Psoas muscle (tissue), 8 donors: ENCODE results near the gene TASOR. TPM values are rescaled to one million over a fixed set of nuclear protein-coding genes. Genes with fewer than 3 reads are reported as not detected.

Experiments used
- ATAC-seq, 4 donors: fragments of 200-7000 bp; cut with Tn5 transposase; one replicate each; pipeline ENCODE4 v1.9.1; 2020; ENCODE audit warnings: moderate library complexity in 3 of 4, mild to moderate bottlenecking in 2 of 4
- DNase-seq, 2 donors: peaks; one replicate each; pipeline ENCODE4 v3.0.0-alpha.2; 2020
- H3K27ac ChIP-seq: fragments of 200-600 bp; one replicate; pipeline ENCODE4 v1.8.0; 2022
- H3K27me3 ChIP-seq, 3 donors: fragments of 200-600 bp in 1 of 3; one replicate each; pipeline versions ENCODE4 v1.6.1 to v1.8.0; 2013 to 2022; ENCODE audit warnings: low read length in 2 of 3, mild to moderate bottlenecking in 2 of 3, moderate library complexity in 1 of 3; ENCODE audit not compliant: insufficient read depth in 3 of 3
- H3K36me3 ChIP-seq, 2 donors: fragments of 200-600 bp in 1 of 2; one replicate each; pipeline versions ENCODE4 v1.6.1 to v1.8.0; 2013 to 2022; ENCODE audit warnings: low read depth in 1 of 2, mild to moderate bottlenecking in 1 of 2, moderate library complexity in 1 of 2; ENCODE audit not compliant: insufficient read depth in 1 of 2
- H3K4me1 ChIP-seq: fragments of 200-600 bp; one replicate; pipeline ENCODE4 v1.8.0; 2022
- H3K4me3 ChIP-seq: fragments of 200-600 bp; one replicate; pipeline ENCODE4 v1.8.0; 2022; ENCODE audit warnings: mild to moderate bottlenecking
- H3K9me3 ChIP-seq: fragments of 200-600 bp; one replicate; pipeline ENCODE4 v1.8.0; 2022
- CTCF ChIP-seq: fragments of 200-600 bp; IDR thresholded peaks from one replicate; pipeline ENCODE4 v1.8.0; 2022; ENCODE audit warnings: antibody characterized with exemption
- WGBS, 3 donors: extraction: QIAGEN DNeasy Blood & Tissue Kit; methylation state at CpG; one replicate each; pipeline versions ENCODE4 v1.1.6 to v1.1.7; 2013; 5-methylcytosine and 5-hydroxymethylcytosine counted together
- intact Hi-C, 2 donors: fragments of 100-400 bp; cut with DNase I; formaldehyde crosslinking; loops; one replicate each; pipeline versions ENCODE4 v1.11.0 to v1.14.2; 2022
- long read RNA-seq, 2 donors: library from polyadenylated mRNA; unstranded; transcript quantifications; one replicate each; pipeline ENCODE4 v2.0.0, GENCODE V29; 2021
- polyA plus RNA-seq, 3 donors: library from polyadenylated mRNA; stranded (reverse); fragments of 200-250 nt; gene quantifications; one replicate each; pipeline ENCODE4 v1.2.3, GENCODE V29; 2013
- total RNA-seq, 4 donors: library from RNA; stranded (reverse); fragmentation: NEBNext Ultra II Directional in 2 of 4; extraction: Animal tissue kit (Norgen Biotek cat#: 25700) in 2 of 4; gene quantifications; one replicate each; pipeline versions ENCODE4 v1.2.1 to v1.2.4, GENCODE V29; 2021 to 2023
- donor health status: healthy with polysubstance abuse.
- donor health status: DM: no; HTN: no; CAD: no; lungs with moderate emphysema.
- donor health status: Bipolar disorder and iron deficiency.
- donor health status: healthy.
- donor health status: DM: yes; HTN: yes; CAD: no.
- donor health status: DM: no; HTN: no; CAD: no.
- donor health status: DM: no; HTN: no; CAD: no.
- donor health status: DM: yes; HTN: yes; CAD: no.

Gene TASOR
- total RNA-seq (10 to 100 TPM; 12.2 to 22.4 (median 18.0) TPM), polyA plus RNA-seq (10 to 100 TPM in 1 of 3 donors, 1 to 10 TPM in 2; 6.3 to 16.9 (median 6.7) TPM)
- long read RNA-seq, donor 1, full-length matches to known transcripts = 1 of 7 reads
- long read RNA-seq, donor 1, partial matches to known transcripts = 3 of 7 reads
- long read RNA-seq, donor 1, other reads (novel, unspliced or antisense) = 3 of 7 reads
- long read RNA-seq, donor 2, partial matches to known transcripts = 5 of 12 reads
- long read RNA-seq, donor 2, other reads (novel, unspliced or antisense) = 7 of 12 reads

- Histone ChIP-seq H3K9me3 (no peaks in the 10 kb centered on the region), H3K36me3 (no peaks in the 10 kb centered on the region), H3K4me3 (peak within 1 kb of the TSS; percentile 97), H3K27me3 (no peaks in the 10 kb centered on the region), H3K4me1 (peaks cover 17% of the 10 kb centered on the region), H3K27ac (peak within 1 kb of the TSS; percentile 99)
- ATAC-seq (peak; percentile 97 to 98 (median 97)), DNase-seq (peak; percentile 88 to 92)
- intact Hi-C loops = no loop called here
- TF ChIP-seq CTCF = no peak
- 17 to 25% (median 21%) methylated on average over 53 to 68 of the region's 68 CpGs for WGBS, 3 donors
These were observed at the start of gene TASOR for GRCh38 chr3:56683122-56683817. TASOR (minus strand) TSS chr3:56683265; CDS start chr3:56683006, 259 bp downstream.

- WGBS, 3 donors = 82 to 86% (median 85%) methylated on average over 8 of the region's 8 CpGs
- no peak for DNase-seq
- Histone ChIP-seq H3K4me1 (no peaks in the 10 kb centered on the region), H3K36me3 (peaks cover 3 to 64% of the 10 kb centered on the region in 2 donors), H3K27ac (no peak overlapping the region), H3K9me3 (no peaks in the 10 kb centered on the region), H3K4me3 (no peak overlapping the region), H3K27me3 (no peaks in the 10 kb centered on the region)
- intact Hi-C loops = no loop called here
- ATAC-seq = no peak
- no peak for TF ChIP-seq CTCF
These were observed 49.0 kb upstream of the TASOR start for GRCh38 chr3:56732109-56732508.

- intact Hi-C loops = no loop called here
- no peaks in the 10 kb centered on the region for H3K27me3 ChIP-seq
- DNase-seq = no peak
- WGBS, 3 donors = 83 to 89% (median 84%) methylated on average over 3 of the region's 3 CpGs
- ATAC-seq = no peak
- peaks cover 0 to 45% of the 10 kb centered on the region in 2 donors for H3K36me3 ChIP-seq
- no peak for TF ChIP-seq CTCF
- H3K27ac ChIP-seq = no peak overlapping the region
- H3K4me1 ChIP-seq = no peaks in the 10 kb centered on the region
- H3K4me3 ChIP-seq = no peak overlapping the region
- H3K9me3 ChIP-seq = no peaks in the 10 kb centered on the region
These were observed 42.1 kb upstream of the TASOR start for GRCh38 chr3:56725175-56725574.

- ATAC-seq = no peak
- Histone ChIP-seq H3K27ac (no peak overlapping the region), H3K27me3 (no peaks in the 10 kb centered on the region), H3K4me1 (no peaks in the 10 kb centered on the region), H3K36me3 (peaks cover 0 to 42% of the 10 kb centered on the region in 2 donors), H3K4me3 (no peak overlapping the region), H3K9me3 (no peaks in the 10 kb centered on the region)
- 83 to 97% (median 89%) methylated on average over 3 of the region's 3 CpGs for WGBS, 3 donors
- intact Hi-C loops = no loop called here
- DNase-seq = no peak
- TF ChIP-seq CTCF = no peak
These were observed 41.6 kb upstream of the TASOR start for GRCh38 chr3:56724676-56725075.
